HG03378 (cell line): Measurements from ENCODE around the gene ASIC4.

ENCODE experiments used
- ATAC-seq: cut with Tn5 transposase; IDR thresholded peaks from one replicate; pipeline ENCODE4 v1.9.1; 2021; ENCODE audit warnings: mild to moderate bottlenecking, moderate library complexity; ENCODE audit not compliant: unreplicated experiment

ASIC4 gene

DNA sequence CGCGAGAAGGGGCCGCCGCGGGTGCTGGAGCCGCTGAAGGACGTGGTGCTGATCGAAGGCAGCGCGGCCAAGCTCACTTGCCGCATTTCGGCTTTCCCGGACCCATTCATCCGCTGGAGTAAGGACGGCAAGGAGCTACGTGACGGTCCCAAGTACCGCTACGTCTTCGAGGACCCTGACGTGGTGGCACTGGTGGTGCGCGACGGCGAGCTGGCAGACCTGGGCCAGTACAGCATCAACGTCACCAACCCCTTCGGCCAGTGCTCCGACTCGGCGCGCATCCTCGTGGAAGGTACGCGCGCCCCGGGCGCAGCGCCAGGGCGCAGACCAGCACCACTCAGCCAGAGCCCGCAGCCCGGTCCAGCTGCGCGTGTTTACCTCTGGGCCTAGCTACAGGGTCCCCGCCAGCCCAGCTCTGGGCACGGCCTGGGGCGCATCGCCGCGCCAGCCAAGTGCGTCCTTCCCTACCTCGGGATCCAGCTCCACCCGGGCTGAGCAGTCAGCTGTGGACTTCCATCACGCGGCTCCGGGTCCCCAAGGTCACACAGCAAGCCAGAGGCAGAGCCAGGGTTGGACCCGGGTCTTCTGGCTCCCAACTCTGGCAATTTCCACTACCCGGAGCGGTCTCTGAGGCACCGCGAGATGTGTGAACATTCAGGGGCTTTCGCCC is 17.3 kb upstream of the ASIC4 start:
- no peak for ATAC-seq

DNA sequence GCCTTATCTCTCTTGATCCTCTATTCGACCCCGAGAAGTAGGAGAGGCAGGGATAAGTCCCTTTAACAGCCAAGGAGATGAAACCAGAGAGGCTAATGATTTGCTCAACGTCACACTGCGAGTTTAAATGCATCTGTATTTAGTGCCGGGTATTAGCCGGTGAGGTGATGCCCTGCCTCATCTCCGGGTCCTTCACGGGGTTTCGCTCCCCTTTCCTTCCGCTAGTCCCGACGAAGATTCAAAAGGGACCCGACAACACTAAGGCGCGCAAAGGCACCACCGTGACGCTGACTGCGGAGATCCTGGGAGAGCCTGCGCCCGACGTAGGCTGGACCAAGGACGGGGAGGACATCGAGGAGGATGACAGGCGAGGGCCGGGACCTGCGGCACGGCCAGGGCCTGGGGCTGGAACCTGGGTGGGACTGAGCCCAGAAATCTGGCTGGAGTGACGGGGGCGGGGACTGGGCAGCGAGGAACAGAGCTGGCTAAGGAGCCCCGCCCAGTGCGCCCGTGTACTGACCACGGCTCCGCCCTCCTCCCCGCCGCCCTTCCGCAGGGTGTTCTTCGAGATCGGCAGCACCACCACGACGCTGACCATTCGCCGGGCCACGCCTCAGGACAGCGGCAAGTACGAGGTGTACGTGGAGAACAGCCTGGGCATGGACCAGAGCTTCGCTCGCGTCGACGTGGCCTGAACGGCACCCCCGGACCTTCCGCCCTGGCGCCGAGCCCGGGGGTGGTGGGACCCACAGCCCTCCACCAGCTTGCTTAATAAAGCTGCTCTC is 16.6 kb upstream of the ASIC4 start:
- ATAC-seq: no peak

DNA sequence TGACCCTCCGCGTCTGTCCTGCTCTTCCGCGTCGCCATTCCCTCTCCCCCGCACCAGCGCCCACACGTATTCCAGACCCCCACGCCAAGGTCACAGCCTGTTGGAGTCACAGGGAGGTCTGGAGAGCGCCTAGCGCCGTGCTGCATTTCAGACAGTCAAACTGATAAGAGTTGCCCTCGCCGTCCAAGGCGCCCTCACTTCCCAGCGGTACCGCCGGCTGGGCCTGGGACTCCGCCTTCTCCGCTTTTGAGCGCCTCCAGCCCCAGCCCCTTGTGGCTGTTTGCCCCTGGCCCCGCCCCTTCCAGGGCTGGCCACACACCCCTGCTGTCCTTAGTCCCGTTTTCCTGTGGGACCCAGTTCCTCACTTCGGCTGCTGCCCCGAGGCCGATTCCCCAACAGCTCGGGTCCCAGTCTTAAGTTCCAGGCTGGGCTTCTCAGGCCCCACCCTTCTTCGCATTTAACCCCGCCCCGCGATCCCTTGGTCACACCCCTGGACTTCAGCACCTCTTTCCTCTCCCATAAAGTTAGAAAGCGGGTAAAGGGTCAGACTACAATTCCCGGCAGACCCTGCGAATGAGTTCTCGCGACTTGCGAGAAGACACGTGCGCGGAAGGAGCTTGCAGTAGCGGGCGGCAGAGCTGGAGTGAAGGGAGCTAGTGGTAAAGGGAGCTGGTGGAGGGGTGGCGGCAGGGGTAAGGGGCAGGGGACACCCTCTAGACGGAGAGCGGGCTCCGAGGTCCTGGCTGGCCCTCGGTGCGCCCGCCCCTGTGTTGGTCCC is 15.8 kb upstream of the ASIC4 start, which contains the start of gene GMPPA:
Gene GMPPA (plus strand): TSS at position 612 of the 778 bp plus-strand sequence. CDS start 1,085 bp downstream, outside the sequence.
- peak; percentile 97 for ATAC-seq

DNA sequence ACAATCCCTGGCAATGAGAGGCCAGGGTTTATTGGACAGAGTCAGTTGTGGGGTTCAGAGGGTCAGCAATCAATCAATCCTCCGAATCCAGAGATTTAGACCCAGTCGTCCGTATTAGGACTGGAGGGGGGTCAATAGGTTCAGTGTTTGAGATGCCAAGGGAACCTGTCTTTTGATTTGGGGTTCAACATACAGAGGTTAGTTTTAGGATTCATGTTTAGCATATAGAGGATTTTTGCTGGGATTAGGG is 15.3 kb upstream of the ASIC4 start:
- no peak for ATAC-seq

GRCh38 chr2:219499555-219499954 is 14.7 kb upstream of the ASIC4 start:
- no peak for ATAC-seq

- no peak for ATAC-seq
Observed at GRCh38 chr2:219500135-219500534, 14.1 kb upstream of the ASIC4 start.

- no peak for ATAC-seq
Observed at GRCh38 chr2:219501849-219502248, 12.4 kb upstream of the ASIC4 start.

DNA sequence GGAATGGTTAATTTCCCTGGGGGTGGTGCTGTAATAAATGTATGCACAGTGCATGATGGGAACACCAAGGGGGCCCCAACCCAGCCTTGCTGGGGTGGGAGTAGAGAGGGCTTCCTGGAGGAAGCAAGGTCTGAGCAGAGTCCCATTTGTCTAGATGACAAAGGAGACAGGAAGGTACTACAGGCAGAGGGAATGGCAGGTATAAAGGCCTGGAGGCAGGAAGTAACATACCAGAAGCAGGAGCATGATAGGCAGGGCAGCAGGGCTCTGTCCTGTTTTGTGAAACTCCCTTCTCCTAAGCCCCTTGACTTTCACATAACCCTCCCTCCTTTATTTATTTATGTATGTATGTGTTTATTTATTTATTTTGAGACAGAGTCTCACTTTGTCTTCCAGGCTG is 11.7 kb upstream of the ASIC4 start:
- ATAC-seq: no peak

- ATAC-seq: no peak
Observed at GRCh38 chr2:219505585-219505984, 8.7 kb upstream of the ASIC4 start.

- ATAC-seq: no peak
Observed at GRCh38 chr2:219506153-219506801, 8.0 kb upstream of the ASIC4 start.

- ATAC-seq: no peak
Observed at GRCh38 chr2:219506802-219507526, 7.3 kb upstream of the ASIC4 start.

- no peak for ATAC-seq
Observed at GRCh38 chr2:219507581-219508443, 6.5 kb upstream of the ASIC4 start.

DNA sequence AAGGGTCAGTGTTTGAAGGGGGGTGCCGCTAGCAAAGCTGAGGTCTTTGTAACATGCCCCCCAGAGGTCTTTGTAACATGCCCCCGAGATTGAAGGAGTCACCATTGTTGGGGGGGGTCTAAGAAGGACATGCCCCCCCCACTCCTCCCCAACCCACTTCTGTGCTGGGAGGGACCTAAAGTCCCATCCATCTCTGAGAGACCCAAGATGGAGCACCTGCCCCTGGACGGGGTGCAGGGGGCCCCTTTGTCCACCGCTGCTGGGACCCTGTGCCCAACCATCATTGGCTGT is 5.9 kb upstream of the ASIC4 start:
- ATAC-seq: no peak

- ATAC-seq: peak; percentile 18
Observed at GRCh38 chr2:219508971-219509779, 5.1 kb upstream of the ASIC4 start.

DNA sequence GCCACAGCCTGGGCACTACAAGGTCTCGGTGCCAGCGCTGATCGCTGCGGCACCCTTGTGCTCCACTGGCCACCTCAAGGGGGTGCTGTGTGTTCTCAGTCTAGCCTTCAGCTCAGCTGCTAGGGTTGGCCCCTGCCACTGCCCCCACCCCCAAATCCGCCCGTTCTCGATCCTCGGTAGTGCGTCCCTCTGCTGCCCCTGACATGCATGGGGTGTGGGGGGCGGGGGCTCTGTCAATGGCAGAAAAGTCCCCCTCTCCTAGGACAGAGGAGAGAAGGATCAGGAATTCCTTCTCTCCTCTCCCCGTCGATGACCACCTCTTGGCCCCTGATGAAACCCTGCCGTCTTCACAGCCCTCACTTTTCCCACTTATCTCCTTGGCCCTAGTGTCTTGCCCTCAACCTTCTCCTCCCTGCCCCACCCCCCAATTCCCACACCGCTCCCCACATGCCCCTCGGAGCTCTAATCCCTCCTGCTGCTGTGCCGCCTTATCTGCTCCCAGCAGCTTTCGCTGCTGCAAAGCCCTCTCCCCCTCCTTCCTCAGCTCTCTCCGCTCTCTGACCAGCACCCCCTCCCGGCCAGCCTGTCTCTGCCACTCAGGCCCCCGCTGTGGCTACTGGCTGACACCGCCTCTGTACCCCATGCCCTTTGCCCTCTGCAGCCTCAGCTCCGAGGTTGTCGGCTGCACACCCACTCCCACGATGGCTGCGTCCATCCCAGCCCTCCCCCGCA is 4.3 kb upstream of the ASIC4 start:
- peak; percentile 77 for ATAC-seq

DNA sequence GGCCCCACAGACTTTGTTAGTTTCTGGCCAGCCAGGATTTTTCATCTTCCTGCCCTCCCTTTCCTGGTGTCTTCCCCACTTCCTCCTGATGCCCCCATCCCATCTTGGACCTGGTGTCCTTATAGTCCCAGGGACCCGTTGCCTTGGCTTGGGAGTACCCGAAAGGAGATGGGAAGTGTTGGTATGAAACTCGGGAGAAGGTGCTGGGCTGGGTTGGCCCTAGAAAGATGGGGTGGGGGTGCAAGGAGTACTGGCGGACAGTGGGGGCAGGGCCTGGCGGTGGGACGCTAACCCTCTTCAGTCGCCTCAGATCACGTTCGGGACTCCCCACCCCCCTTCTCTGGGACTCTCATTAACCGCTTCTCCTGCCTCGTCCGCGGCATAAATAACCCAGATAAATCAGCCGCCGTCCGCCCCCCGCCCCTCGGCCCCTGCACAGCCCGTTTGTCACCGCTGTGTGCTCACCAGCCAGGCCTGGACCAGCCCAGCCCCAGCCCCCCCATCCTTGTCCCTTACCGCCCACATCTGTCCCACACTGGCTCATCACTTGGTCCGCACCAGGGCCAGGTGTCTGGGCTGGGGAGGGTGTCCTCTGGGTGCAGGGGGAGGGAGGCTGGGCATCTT is 3.7 kb upstream of the ASIC4 start:
- ATAC-seq: no peak

GRCh38 chr2:219511547-219512325 is 2.5 kb upstream of the ASIC4 start:
- no peak for ATAC-seq
